AG09309 (cell line): Measurements from ENCODE around the gene G0S2.

Experiments used
- DNase-seq: peaks from one replicate; pipeline ENCODE4 v3.0.0-alpha.2; 2010; ENCODE audit warnings: low read depth
- H3K4me3 ChIP-seq: 2 replicates; pipeline ENCODE4 v1.5.1; 2011; ENCODE audit warnings: mild to moderate bottlenecking, low read depth, low read length, moderate library complexity; ENCODE audit not compliant: control insufficient read depth
- TF ChIP-seq, protein P1 (sequence below): IDR thresholded peaks from 2 replicates; pipeline ENCODE4 v1.5.1; 2011; ENCODE audit warnings: mild to moderate bottlenecking, low read depth, low read length, inconsistent platforms; ENCODE audit not compliant: insufficient read depth, control insufficient read depth; ENCODE audit errors: missing control alignments

Gene G0S2

DNA sequence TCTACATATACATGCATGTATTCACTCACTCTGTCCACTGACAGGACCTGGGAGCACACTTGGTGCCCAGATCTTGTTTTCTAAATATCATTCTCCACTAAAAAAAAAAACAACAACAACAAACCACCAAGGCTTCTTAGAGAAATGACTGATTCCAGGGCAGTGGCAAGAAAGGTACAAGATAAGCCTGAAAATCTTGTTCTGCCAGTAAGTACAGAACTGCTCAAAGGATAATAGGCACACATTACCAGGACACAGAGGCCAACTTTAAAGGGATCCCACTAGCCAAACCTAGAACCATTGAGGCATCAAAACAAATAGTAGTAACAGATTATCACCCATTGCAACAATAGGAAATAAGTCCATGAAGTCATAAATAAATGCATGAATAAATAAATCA lies 40.1 kb downstream of the G0S2 start:
- no peak overlapping the region for H3K4me3 ChIP-seq
- no peak for DNase-seq
- TF ChIP-seq, protein P1, sequence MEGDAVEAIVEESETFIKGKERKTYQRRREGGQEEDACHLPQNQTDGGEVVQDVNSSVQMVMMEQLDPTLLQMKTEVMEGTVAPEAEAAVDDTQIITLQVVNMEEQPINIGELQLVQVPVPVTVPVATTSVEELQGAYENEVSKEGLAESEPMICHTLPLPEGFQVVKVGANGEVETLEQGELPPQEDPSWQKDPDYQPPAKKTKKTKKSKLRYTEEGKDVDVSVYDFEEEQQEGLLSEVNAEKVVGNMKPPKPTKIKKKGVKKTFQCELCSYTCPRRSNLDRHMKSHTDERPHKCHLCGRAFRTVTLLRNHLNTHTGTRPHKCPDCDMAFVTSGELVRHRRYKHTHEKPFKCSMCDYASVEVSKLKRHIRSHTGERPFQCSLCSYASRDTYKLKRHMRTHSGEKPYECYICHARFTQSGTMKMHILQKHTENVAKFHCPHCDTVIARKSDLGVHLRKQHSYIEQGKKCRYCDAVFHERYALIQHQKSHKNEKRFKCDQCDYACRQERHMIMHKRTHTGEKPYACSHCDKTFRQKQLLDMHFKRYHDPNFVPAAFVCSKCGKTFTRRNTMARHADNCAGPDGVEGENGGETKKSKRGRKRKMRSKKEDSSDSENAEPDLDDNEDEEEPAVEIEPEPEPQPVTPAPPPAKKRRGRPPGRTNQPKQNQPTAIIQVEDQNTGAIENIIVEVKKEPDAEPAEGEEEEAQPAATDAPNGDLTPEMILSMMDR: no peak

DNA sequence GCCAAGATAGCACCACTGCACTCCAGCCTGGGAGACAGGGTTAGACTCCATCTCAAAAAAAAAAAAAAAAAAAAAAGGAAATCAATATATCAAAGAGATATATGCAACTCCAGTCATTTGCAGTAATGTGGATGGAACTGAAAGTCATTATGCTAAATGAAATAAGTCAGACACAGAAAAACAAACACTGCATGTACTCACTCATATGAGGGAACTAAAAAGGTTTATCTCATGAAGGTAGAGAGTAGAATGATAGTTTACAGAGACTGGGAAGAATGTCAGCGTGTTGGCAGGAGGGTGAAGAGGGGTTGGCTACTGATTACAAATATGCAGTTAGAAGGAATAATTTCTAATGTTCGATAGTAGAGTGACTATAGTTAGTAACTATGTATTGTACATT lies 42.6 kb downstream of the G0S2 start:
- DNase-seq: no peak
- H3K4me3 ChIP-seq: no peak overlapping the region
- TF ChIP-seq, protein P1: no peak

DNA sequence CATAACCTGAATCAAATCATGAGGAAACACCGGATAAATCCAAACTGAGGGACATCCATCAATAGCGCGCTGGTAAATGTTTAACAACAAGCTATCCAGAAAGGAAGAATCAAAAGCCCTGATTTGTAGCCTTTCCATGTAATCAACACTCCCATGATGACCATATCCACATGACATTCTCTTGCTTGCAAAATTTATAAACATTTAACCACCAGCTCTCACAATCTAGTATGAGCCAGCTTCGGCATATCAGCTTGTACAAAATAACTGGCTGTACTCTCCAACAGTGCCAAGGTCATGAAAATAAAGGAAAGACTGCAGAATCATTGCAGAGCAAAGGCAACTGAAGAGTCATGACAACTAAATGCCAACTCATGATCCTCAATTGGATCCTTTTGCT lies 45.1 kb downstream of the G0S2 start:
- TF ChIP-seq, protein P1: no peak
- H3K4me3 ChIP-seq: no peak overlapping the region
- no peak for DNase-seq

DNA sequence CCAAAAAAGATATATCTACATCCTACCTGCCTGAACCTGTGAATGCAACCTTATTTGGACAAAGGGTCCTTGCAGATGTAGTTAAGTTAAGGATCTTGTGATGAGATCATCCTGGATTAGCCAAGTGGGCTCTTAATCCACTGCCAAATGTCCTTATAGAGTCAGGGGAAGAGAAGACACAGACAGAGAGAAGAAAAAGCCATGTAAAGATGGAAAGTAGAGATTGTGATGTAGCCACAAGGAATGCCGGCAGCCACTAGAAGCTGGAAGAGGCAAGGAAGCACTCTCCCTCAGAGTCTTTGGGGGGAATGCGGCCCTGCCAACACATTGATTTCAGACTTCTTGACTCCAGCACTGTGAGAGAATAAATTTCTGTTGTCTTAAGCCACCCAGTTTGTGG lies 45.6 kb downstream of the G0S2 start:
- no peak for DNase-seq
- TF ChIP-seq, protein P1: no peak
- H3K4me3 ChIP-seq: no peak overlapping the region

DNA sequence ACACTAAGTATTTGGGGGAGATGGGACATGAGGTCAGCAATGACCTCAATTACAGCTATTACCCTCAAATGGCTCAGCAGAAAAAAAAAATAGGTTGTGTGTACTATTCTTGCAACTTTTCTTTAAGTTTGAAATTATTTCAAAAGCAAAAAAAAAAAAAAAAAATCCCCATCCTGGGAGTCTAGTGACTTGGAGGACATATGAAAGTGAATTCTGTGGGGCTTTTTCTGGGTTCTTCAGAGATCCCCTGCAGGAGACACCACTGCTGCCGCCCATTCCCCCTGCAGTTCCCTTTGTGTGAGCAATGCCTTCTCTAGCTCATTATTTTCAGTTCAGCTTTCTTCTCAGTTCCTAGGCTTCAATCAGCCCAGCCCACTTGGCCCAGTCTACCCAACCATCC lies 46.1 kb downstream of the G0S2 start:
- TF ChIP-seq, protein P1: no peak
- H3K4me3 ChIP-seq: no peak overlapping the region
- no peak for DNase-seq

DNA sequence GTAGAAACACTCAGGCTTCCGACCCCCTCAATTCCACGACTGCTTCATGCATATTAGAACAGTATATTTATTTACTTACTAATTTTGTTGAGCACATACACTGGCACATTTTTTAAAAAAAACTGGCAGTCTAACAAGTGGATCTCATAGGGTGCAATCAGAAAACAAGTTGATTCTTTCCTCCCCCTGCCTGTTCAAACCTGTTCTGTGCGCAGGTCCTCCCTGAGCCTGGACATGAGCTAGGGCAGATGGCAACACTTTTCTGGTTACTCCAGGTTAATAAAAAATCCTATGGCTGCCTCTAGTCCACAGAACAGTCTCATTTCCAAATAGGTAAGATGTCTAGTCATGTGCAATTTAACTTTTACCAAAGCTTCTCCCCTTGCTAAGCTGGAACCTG lies 48.1 kb downstream of the G0S2 start:
- no peak overlapping the region for H3K4me3 ChIP-seq
- no peak for DNase-seq
- TF ChIP-seq, protein P1: no peak
